ENCODE data around the gene CDX2. TPM values are rescaled to one million over a fixed set of nuclear protein-coding genes. Genes with fewer than 3 reads are reported as not detected.

The CDX2 gene
- total and polyA plus RNA-seq, 2 experiments from 2014 or later, result not detected

DNA sequence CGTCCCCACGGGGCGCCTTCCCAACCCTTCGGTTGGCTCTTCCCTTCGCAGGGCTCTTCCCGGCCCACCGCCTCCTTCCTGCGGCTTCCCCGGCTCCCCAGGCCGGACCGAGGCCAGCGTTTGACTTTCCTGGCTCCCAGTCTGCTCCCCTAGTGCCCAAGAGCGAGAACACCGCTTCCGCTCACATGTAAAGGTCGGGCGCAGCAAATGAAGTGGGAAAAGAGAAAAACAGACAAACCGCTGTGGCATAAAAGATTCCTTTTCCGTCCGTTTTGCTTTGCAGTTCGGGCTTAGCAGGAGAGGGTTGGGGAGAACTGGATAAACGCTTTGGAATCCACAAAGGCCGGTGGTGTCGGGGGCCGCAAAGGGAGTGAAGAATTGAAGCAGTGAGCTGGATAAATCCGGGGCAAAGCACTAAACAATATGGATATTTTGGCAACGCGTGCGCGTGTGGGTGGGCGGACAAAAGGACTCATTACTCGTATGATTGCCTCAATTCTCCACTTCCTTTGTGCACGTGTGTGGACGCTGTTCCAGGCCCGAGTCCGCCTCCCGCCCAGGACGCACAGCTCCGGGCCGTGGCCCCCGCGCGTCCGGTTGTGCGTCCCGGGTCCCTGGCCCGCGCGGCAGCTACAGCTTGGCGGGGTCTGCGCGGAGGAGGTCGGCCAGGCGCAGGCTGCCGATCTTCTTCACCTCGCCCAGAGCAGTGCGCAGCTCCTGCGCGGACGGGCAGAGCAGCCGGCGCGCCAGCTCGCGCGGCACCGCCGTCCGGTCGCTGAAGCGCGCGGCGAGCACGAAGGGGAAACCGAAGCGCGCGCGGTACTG lies 8.6 kb upstream of the CDX2 start:
- Mint-ChIP-seq H3K36me3 (ENCODE audit: low read depth) (no peaks in the 10 kb centered on the region), H3K9me3 (peaks cover 9% of the 10 kb centered on the region; the same call in 2 of the 3 replicates), H3K4me1 (peaks cover 33% of the 10 kb centered on the region), H3K27me3 (ENCODE audit: insufficient read depth, low read depth, poor library complexity) (peaks cover 99% of the 10 kb centered on the region), H3K4me3 (peak overlapping the region; percentile 63), H3K27ac (no peak overlapping the region)
- peaks cover 48% of the 10 kb centered on the region for H3F3A ChIP-seq (replicated peaks; ENCODE audit: low read depth)
- H3K36me3 ChIP-seq (ENCODE audit: insufficient read depth), result no peaks in the 10 kb centered on the region; the same call in 1 of the 2 replicates
- H2AFZ ChIP-seq, result no peak overlapping the region
- TF ChIP-seq CREB1 (CRISPR knock-in tag; IDR thresholded peaks at IDR 0.05; ENCODE audit: low read depth) (no peak), ETS1 (IDR thresholded peaks at IDR 0.05) (no peak), NANOG (IDR thresholded peaks at IDR 0.05; ENCODE audit: borderline replicate concordance) (no peak), POLR2AphosphoS5 (IDR thresholded peaks at IDR 0.05; ENCODE audit: low read depth) (no peak), CTCF (conservative IDR thresholded peaks at IDR 0.05; ENCODE audit: low read depth in 2 of 2) (no peak; a peak in 1 of 4 replicates), EZH2phosphoT487 (IDR thresholded peaks at IDR 0.05; ENCODE audit: unreplicated experiment) (peak; percentile 94), REST (IDR thresholded peaks at IDR 0.05; ENCODE audit: unreplicated experiment) (no peak), EZH2 (IDR thresholded peaks at IDR 0.05; ENCODE audit: low read depth, unreplicated experiment) (peak; percentile 100), JUNB (IDR thresholded peaks at IDR 0.05; ENCODE audit: unreplicated experiment) (no peak)
- TF ChIP-seq, protein P1, sequence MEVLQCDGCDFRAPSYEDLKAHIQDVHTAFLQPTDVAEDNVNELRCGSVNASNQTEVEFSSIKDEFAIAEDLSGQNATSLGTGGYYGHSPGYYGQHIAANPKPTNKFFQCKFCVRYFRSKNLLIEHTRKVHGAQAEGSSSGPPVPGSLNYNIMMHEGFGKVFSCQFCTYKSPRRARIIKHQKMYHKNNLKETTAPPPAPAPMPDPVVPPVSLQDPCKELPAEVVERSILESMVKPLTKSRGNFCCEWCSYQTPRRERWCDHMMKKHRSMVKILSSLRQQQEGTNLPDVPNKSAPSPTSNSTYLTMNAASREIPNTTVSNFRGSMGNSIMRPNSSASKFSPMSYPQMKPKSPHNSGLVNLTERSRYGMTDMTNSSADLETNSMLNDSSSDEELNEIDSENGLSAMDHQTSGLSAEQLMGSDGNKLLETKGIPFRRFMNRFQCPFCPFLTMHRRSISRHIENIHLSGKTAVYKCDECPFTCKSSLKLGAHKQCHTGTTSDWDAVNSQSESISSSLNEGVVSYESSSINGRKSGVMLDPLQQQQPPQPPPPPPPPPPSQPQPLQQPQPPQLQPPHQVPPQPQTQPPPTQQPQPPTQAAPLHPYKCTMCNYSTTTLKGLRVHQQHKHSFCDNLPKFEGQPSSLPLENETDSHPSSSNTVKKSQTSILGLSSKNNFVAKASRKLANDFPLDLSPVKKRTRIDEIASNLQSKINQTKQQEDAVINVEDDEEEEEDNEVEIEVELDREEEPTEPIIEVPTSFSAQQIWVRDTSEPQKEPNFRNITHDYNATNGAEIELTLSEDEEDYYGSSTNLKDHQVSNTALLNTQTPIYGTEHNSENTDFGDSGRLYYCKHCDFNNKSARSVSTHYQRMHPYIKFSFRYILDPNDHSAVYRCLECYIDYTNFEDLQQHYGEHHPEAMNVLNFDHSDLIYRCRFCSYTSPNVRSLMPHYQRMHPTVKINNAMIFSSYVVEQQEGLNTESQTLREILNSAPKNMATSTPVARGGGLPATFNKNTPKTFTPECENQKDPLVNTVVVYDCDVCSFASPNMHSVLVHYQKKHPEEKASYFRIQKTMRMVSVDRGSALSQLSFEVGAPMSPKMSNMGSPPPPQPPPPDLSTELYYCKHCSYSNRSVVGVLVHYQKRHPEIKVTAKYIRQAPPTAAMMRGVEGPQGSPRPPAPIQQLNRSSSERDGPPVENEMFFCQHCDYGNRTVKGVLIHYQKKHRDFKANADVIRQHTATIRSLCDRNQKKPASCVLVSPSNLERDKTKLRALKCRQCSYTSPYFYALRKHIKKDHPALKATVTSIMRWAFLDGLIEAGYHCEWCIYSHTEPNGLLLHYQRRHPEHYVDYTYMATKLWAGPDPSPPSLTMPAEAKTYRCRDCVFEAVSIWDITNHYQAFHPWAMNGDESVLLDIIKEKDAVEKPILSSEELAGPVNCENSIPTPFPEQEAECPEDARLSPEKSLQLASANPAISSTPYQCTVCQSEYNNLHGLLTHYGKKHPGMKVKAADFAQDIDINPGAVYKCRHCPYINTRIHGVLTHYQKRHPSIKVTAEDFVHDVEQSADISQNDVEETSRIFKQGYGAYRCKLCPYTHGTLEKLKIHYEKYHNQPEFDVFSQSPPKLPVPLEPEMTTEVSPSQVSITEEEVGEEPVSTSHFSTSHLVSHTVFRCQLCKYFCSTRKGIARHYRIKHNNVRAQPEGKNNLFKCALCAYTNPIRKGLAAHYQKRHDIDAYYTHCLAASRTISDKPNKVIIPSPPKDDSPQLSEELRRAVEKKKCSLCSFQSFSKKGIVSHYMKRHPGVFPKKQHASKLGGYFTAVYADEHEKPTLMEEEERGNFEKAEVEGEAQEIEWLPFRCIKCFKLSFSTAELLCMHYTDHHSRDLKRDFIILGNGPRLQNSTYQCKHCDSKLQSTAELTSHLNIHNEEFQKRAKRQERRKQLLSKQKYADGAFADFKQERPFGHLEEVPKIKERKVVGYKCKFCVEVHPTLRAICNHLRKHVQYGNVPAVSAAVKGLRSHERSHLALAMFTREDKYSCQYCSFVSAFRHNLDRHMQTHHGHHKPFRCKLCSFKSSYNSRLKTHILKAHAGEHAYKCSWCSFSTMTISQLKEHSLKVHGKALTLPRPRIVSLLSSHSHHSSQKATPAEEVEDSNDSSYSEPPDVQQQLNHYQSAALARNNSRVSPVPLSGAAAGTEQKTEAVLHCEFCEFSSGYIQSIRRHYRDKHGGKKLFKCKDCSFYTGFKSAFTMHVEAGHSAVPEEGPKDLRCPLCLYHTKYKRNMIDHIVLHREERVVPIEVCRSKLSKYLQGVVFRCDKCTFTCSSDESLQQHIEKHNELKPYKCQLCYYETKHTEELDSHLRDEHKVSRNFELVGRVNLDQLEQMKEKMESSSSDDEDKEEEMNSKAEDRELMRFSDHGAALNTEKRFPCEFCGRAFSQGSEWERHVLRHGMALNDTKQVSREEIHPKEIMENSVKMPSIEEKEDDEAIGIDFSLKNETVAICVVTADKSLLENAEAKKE (CRISPR knock-in tag; IDR thresholded peaks at IDR 0.05), result no peak
- no peak overlapping the region for H3K27ac ChIP-seq (ENCODE audit: low read depth)
- peaks cover 38% of the 10 kb centered on the region for H3K4me1 ChIP-seq (ENCODE audit: insufficient read depth)
- H3K4me3 ChIP-seq, result peak overlapping the region; percentile 34; the same call in 1 of the 2 replicates
- H3K9me2 ChIP-seq (ENCODE audit: insufficient read depth), result no peaks in the 10 kb centered on the region
- peaks cover 38% of the 10 kb centered on the region for H4K20me1 ChIP-seq (replicated peaks; ENCODE audit: insufficient read depth)
- peak; percentile 81 for DNase-seq (ENCODE audit: low spot score)
- peak; percentile 24 for ATAC-seq
- H3K4me2 ChIP-seq, result peak overlapping the region; percentile 72
- peaks cover 100% of the 10 kb centered on the region for H3K27me3 ChIP-seq (ENCODE audit: insufficient read depth)
- H3K79me2 ChIP-seq (replicated peaks; ENCODE audit: insufficient read depth), result no peaks in the 10 kb centered on the region
